Stomach (tissue), 9 donors: ENCODE measurements around the gene DENND1C. TPM values are rescaled to one million over a fixed set of nuclear protein-coding genes. Genes with fewer than 3 reads are reported as not detected.

Source experiments
- DNase-seq, 2 donors: peaks; one replicate each; pipeline versions ENCODE4 v3.0.0 to v3.0.0-alpha.2; 2013 to 2019
- H3K27ac ChIP-seq, 5 donors: fragments of 200-600 bp in 4 of 5; sonication (generic) in 4 of 5; one replicate each; pipeline ENCODE4 v1.5.1; 2013 to 2019; ENCODE audit warnings: mild to moderate bottlenecking in 1 of 5, moderate library complexity in 1 of 5
- H3K27me3 ChIP-seq, 3 donors: fragments of 200-600 bp; sonication (generic); one replicate each; pipeline ENCODE4 v1.5.1; 2017 to 2019; ENCODE audit warnings: mixed run types in 1 of 3
- H3K36me3 ChIP-seq, 4 donors: fragments of 200-600 bp; sonication (generic); 1 replicate in 3 of 4; 2 replicates in 1 of 4; pipeline ENCODE4 v1.5.1; 2016 to 2019
- H3K4me1 ChIP-seq, 4 donors: fragments of 200-600 bp; sonication (generic); one replicate each; pipeline ENCODE4 v1.5.1; 2016 to 2019
- H3K4me3 ChIP-seq, 4 donors: fragments of 200-600 bp; sonication (generic) in 3 of 4; one replicate each; pipeline ENCODE4 v1.5.1; 2016 to 2019; ENCODE audit warnings: mild to moderate bottlenecking in 1 of 4
- H3K9me3 ChIP-seq, 4 donors: fragments of 200-600 bp; sonication (generic); one replicate each; pipeline ENCODE4 v1.5.1; 2016 to 2019
- CTCF ChIP-seq, 7 experiments: fragments of 450-650 bp in 4 of 7; fragments of 200-600 bp in 3 of 7; sonication (generic) in 3 of 7; IDR thresholded peaks; one replicate each; pipeline ENCODE4 v1.5.1; 2016 to 2019; ENCODE audit warnings: antibody characterized with exemption in 7 of 7, control low read depth in 2 of 7, mild to moderate bottlenecking in 1 of 7
- EP300 ChIP-seq: sonication (generic); formaldehyde crosslinking; IDR thresholded peaks from one replicate; pipeline ENCODE4 v1.6.1; 2017; ENCODE audit warnings: antibody characterized with exemption
- POLR2A ChIP-seq, 4 donors: fragments of 450-650 bp; IDR thresholded peaks; one replicate each; pipeline ENCODE4 v1.6.1; 2016; ENCODE audit warnings: antibody characterized with exemption in 4 of 4, control low read depth in 2 of 4, mild to moderate bottlenecking in 1 of 4, moderate library complexity in 1 of 4
- POLR2AphosphoS5 ChIP-seq, 3 donors: sonication (generic); formaldehyde crosslinking; IDR thresholded peaks; one replicate each; pipeline ENCODE4 v1.6.1; 2016; ENCODE audit warnings: antibody characterized with exemption in 3 of 3
- WGBS, 5 donors: extraction: QIAGEN DNeasy Blood & Tissue Kit in 3 of 5; methylation state at CpG; one replicate each; pipeline versions ENCODE4 v1.1.5 to v1.1.7; 2013 to 2018; 5-methylcytosine and 5-hydroxymethylcytosine counted together
- intact Hi-C: fragments of 100-400 bp; cut with DNase I; formaldehyde crosslinking; loops from one replicate; pipeline ENCODE4 v1.15.1; 2023; ENCODE audit warnings: low total_unique reads
- polyA plus RNA-seq, 3 donors: library from polyadenylated mRNA; stranded (reverse); fragments of 200-250 nt; gene quantifications; one replicate each; pipeline ENCODE4 v1.2.3, GENCODE V29; 2013
- total RNA-seq, 5 donors: library from RNA; depleted of rRNA; stranded (reverse); fragments of >200 nt; gene quantifications; one replicate each; pipeline versions ENCODE4 v1.1.0 to v1.2.3, GENCODE V29; 2014 to 2016
- donor health status: healthy with polysubstance abuse.
- donor health status: Bipolar disorder and iron deficiency.
- donor health status: healthy.

DENND1C gene
- total and polyA plus RNA-seq, 8 donors = 0.45 to 15.2 (median 2.7) TPM

GRCh38 chr19:6480848-6481415, 655 bp downstream of the DENND1C start:
- Histone ChIP-seq H3K9me3 (no peaks in the 10 kb centered on the region), H3K4me1 (peaks cover 2 to 12% (median 10%) of the 10 kb centered on the region in 4 donors), H3K36me3 (peaks cover 0 to under 1% (median 0%) of the 10 kb centered on the region in 4 donors), H3K27me3 (peaks cover 0 to 55% (median 11%) of the 10 kb centered on the region in 3 donors), H3K27ac (peak overlapping the region in 4 of 5 donors; percentile 64 to 80 (median 65)), H3K4me3 (peak overlapping the region; percentile 11 to 39 (median 38))
- DNase-seq = no peak
- intact Hi-C loops = no loop called here
- WGBS, 5 donors = 42 to 78% (median 69%) methylated on average over 5 to 10 of the region's 10 CpGs
- no peak for TF ChIP-seq POLR2AphosphoS5 (IDR thresholded peaks at IDR 0.05)
- no peak for TF ChIP-seq EP300
- no peak for TF ChIP-seq POLR2A (IDR thresholded peaks at IDR 0.05)
- no peak for TF ChIP-seq CTCF (IDR thresholded peaks at IDR 0.05)

- H3K4me3 ChIP-seq = no peak overlapping the region
- H3K27ac ChIP-seq = no peak overlapping the region
- peaks cover 0 to 65% (median 19%) of the 10 kb centered on the region in 3 donors for H3K27me3 ChIP-seq
- intact Hi-C loops = no loop called here
- WGBS, 5 donors = 61 to 77% (median 67%) methylated on average over 2 to 7 of the region's 7 CpGs
- no peak for TF ChIP-seq EP300
- H3K9me3 ChIP-seq = no peaks in the 10 kb centered on the region
- H3K36me3 ChIP-seq = peaks cover 0 to 10% (median 0%) of the 10 kb centered on the region in 4 donors
- DNase-seq = no peak
- H3K4me1 ChIP-seq = peaks cover 9 to 21% (median 19%) of the 10 kb centered on the region in 4 donors
Observed at GRCh38 chr19:6479836-6480398, 1.7 kb downstream of the DENND1C start.

GRCh38 chr19:6478815-6479214, 2.8 kb downstream of the DENND1C start:
- DNase-seq = no peak
- Histone ChIP-seq H3K4me1 (peaks cover 9 to 21% (median 19%) of the 10 kb centered on the region in 4 donors), H3K9me3 (no peaks in the 10 kb centered on the region), H3K4me3 (no peak overlapping the region), H3K27me3 (peaks cover 0 to 68% (median 19%) of the 10 kb centered on the region in 3 donors), H3K36me3 (peaks cover 0 to 11% (median 0%) of the 10 kb centered on the region in 4 donors), H3K27ac (no peak overlapping the region)
- TF ChIP-seq POLR2AphosphoS5 (IDR thresholded peaks at IDR 0.05) = no peak
- TF ChIP-seq CTCF (IDR thresholded peaks at IDR 0.05) = no peak
- TF ChIP-seq EP300 = no peak
- no peak for TF ChIP-seq POLR2A (IDR thresholded peaks at IDR 0.05)
- WGBS, 5 donors = 84 to 92% (median 90%) methylated on average over 10 to 13 of the region's 13 CpGs
- intact Hi-C loops = no loop called here

- no peak for DNase-seq
- H3K27me3 ChIP-seq = peaks cover 0 to 61% (median 19%) of the 10 kb centered on the region in 3 donors
- no peak overlapping the region for H3K27ac ChIP-seq
- H3K9me3 ChIP-seq = no peaks in the 10 kb centered on the region
- intact Hi-C loops = no loop called here
- TF ChIP-seq POLR2A (IDR thresholded peaks at IDR 0.05) = no peak
- no peak for TF ChIP-seq EP300
- TF ChIP-seq POLR2AphosphoS5 (IDR thresholded peaks at IDR 0.05) = no peak
- no peak for TF ChIP-seq CTCF (IDR thresholded peaks at IDR 0.05)
- H3K4me1 ChIP-seq = peaks cover 9 to 26% (median 19%) of the 10 kb centered on the region in 4 donors
- 9 to 31% (median 22%) methylated on average over 7 to 29 of the region's 29 CpGs; no CpG with 5 or more reads in 1 of the 5 donors for whole genome bisulfite sequencing, 5 donors
- H3K4me3 ChIP-seq = peak overlapping the region; percentile 16 to 41 (median 29)
- peaks cover 0 to 11% (median 0%) of the 10 kb centered on the region in 4 donors for H3K36me3 ChIP-seq
Observed at GRCh38 chr19:6476896-6477431, 4.6 kb downstream of the DENND1C start.
